ENCODE results near the gene TM4SF5. TPM values are rescaled to one million over a fixed set of nuclear protein-coding genes. Genes with fewer than 3 reads are reported as not detected.

The TM4SF5 gene
- total and polyA plus RNA-seq, 2 of the 8 experiments (the other 6 are each of a cell fraction or from before 2014, with no cell fraction given), result not detected

GRCh38 chr17:4785311-4786105 is 13.8 kb downstream of the TM4SF5 start (continued):
- TF ChIP-seq NANOG (IDR thresholded peaks at IDR 0.05; ENCODE audit: insufficient read depth, low read depth, low read length, poor library complexity, severe bottlenecking) (no peak), RNF2 (IDR thresholded peaks at IDR 0.05; ENCODE audit: borderline replicate concordance, low read depth, low read length, missing control alignments, poor library complexity, severe bottlenecking) (no peak), SIX5 (IDR thresholded peaks at IDR 0.05; ENCODE audit: low read depth, low read length) (no peak), FOSL1 (IDR thresholded peaks at IDR 0.05; ENCODE audit: insufficient read depth, low read depth, low read length) (no peak), CEBPB (IDR thresholded peaks at IDR 0.05; ENCODE audit: low read depth, low read length) (no peak), GTF2F1 (IDR thresholded peaks at IDR 0.05; ENCODE audit: borderline replicate concordance, low read depth, low read length) (no peak), CBX8 (IDR thresholded peaks at IDR 0.05; ENCODE audit: borderline replicate concordance, low read depth, low read length) (no peak)
